ENCODE data around the gene ZNF280D.

DNA sequence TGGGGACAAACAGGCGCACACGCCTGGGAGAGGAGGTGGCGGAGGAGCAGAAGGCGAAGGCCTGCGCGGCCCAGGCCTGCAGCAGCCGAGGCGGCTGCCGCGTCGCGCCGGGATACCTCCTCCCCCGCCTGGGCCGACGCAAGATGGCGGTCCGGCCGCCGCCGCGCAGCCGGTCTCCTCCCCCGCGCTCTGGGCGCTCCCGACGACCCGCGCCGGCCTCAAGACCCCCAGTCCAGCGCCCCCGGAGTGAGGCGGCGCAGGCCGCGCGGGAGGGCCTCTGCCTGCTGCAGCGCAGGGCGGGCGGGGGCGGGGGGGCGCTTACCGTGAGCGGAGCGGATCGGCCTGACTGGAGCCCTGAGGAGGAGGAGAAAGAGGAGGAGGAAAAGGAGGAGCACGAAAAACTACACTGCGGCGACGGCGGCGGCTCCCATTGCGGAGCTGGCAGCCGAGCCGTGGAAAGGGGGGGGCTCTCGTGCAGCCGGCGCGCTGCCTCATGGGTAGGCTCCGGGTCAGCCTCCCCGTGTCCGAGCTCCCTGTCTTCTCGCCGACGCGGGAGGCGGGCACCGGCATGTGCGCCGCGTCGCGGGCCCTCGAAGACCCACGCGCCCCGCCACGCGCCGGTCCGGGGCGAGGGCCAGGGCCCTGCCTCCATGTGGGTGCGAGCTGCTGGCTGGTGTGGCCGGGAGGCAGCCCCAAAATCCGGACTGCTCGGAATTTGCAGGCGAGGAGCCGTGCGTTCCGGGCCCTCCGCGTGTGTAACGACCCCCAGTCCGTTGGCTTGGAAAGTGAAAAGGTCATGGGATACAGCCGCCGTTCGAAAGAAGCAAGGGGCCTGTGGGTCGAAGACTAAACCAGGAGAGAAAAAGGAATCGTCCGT, at the start of gene ZNF280D:
- TF ChIP-seq CTCF (IDR thresholded peaks at IDR 0.05; ENCODE audit: low read depth, low read length): no peak
- no peak for TF ChIP-seq EZH2phosphoT487 (IDR thresholded peaks at IDR 0.05; ENCODE audit: low read depth)

Data from OCI-LY3 (cell line).